Keratinocyte (primary cell): ENCODE measurements around the gene COMMD9. TPM values are rescaled to one million over a fixed set of nuclear protein-coding genes. Genes with fewer than 3 reads are reported as not detected.

Experiments
- DNase-seq: peaks from one replicate; pipeline ENCODE4 v3.0.0-alpha.2; 2011; ENCODE audit warnings: low read depth, missing footprints, low spot score
- FAIRE-seq: peaks from 2 replicates; lab custom pipeline; 2011; peaks lifted over from hg19 to GRCh38; lab: Jason Lieb, UNC
- H2AFZ ChIP-seq: 2 replicates; pipeline ENCODE4 v1.6.0; 2012; ENCODE audit warnings: low read length, control low read depth, inconsistent platforms; ENCODE audit not compliant: control insufficient read depth
- H3K27ac ChIP-seq: 2 replicates; pipeline ENCODE4 v1.5.1; 2011; ENCODE audit warnings: low read length; ENCODE audit not compliant: control insufficient read depth, insufficient read depth
- H3K27me3 ChIP-seq: 3 replicates; pipeline ENCODE4 v1.6.0; 2011; ENCODE audit warnings: low read length; ENCODE audit not compliant: control insufficient read depth, insufficient read depth; ENCODE audit errors: extremely low read depth
- H3K36me3 ChIP-seq, 2 experiments: 2 replicates in 1 of 2; 3 replicates in 1 of 2; pipeline ENCODE4 v1.5.1; 2011; ENCODE audit warnings: low read length in 2 of 2, mild to moderate bottlenecking in 1 of 2; ENCODE audit not compliant: control insufficient read depth in 2 of 2, insufficient read depth in 2 of 2; ENCODE audit errors: extremely low read depth in 1 of 2
- H3K4me1 ChIP-seq: 3 replicates; pipeline ENCODE4 v1.5.1; 2011; ENCODE audit warnings: low read length; ENCODE audit not compliant: control insufficient read depth, insufficient read depth; ENCODE audit errors: extremely low read depth
- H3K4me2 ChIP-seq: 3 replicates; pipeline ENCODE4 v1.6.0; 2011; ENCODE audit warnings: low read depth, low read length; ENCODE audit not compliant: control insufficient read depth, insufficient read depth; ENCODE audit errors: extremely low read depth
- H3K4me3 ChIP-seq, 3 experiments: fragments of 200-600 bp in 1 of 3; sonication (generic) in 1 of 3; 2 replicates in 2 of 3; 3 replicates in 1 of 3; pipeline ENCODE4 v1.5.1; 2011 to 2016; ENCODE audit warnings: low read length in 3 of 3, mild to moderate bottlenecking in 3 of 3, control low read depth in 2 of 3, inconsistent platforms in 1 of 3, low read depth in 1 of 3, mixed read lengths in 1 of 3, mixed run types in 1 of 3, moderate library complexity in 1 of 3; ENCODE audit not compliant: control insufficient read depth in 2 of 3, insufficient read depth in 2 of 3; ENCODE audit errors: extremely low read depth in 1 of 3
- H3K79me2 ChIP-seq: 2 replicates; pipeline ENCODE4 v1.6.0; 2012; ENCODE audit warnings: low read length; ENCODE audit not compliant: control insufficient read depth, insufficient read depth
- H3K9ac ChIP-seq: 3 replicates; pipeline ENCODE4 v1.6.0; 2011; ENCODE audit warnings: low read length; ENCODE audit not compliant: control insufficient read depth, insufficient read depth; ENCODE audit errors: extremely low read depth
- H3K9me1 ChIP-seq: 3 replicates; pipeline ENCODE4 v1.6.0; 2011; ENCODE audit warnings: low read length; ENCODE audit not compliant: control insufficient read depth, insufficient read depth; ENCODE audit errors: extremely low read depth
- H3K9me3 ChIP-seq: 2 replicates; pipeline ENCODE4 v1.5.1; 2012; ENCODE audit warnings: low read depth, low read length; ENCODE audit not compliant: control insufficient read depth
- H4K20me1 ChIP-seq: 3 replicates; pipeline ENCODE4 v1.6.0; 2011; ENCODE audit warnings: low read length; ENCODE audit not compliant: control insufficient read depth, insufficient read depth; ENCODE audit errors: extremely low read depth
- EZH2 ChIP-seq: IDR thresholded peaks from one replicate; pipeline ENCODE4 v1.6.1; 2012; ENCODE audit warnings: inconsistent platforms, mild to moderate bottlenecking, low read length, moderate library complexity
- dilution Hi-C: fragments of 300-500 bp; cut with MboI; formaldehyde crosslinking; loops from one replicate; pipeline ENCODE4 v1.7.0; 2020; ENCODE audit warnings: low sequenced_read_pairs; ENCODE audit not compliant: extremely low pct_ligation_motif_present
- polyA plus RNA-seq, 5 experiments: library from polyadenylated mRNA; depleted of rRNA in 3 of 5; stranded (reverse) in 3 of 5; stranded (forward) in 1 of 5; unstranded in 1 of 5; fragments of >200 nt; gene quantifications; 1 replicate in 1 of 5; 2 replicates in 3 of 5; 3 replicates in 1 of 5; pipeline versions ENCODE4 v1.2.1 to v1.2.3, GENCODE V29; 2011 to 2012; ENCODE audit warnings: missing spikeins in 2 of 5, low read depth in 1 of 5, low replicate concordance in 1 of 5
- TF ChIP-seq, protein P1 (sequence below), 3 experiments: IDR thresholded peaks in 1 of 3; conservative IDR thresholded peaks in 1 of 3; optimal IDR thresholded peaks in 1 of 3; 2 replicates in 2 of 3; 3 replicates in 1 of 3; pipeline versions ENCODE3 to v1.5.1; 2011; ENCODE audit warnings: low read length in 3 of 3, mild to moderate bottlenecking in 3 of 3, moderate library complexity in 2 of 3, control low read depth in 1 of 3, inconsistent platforms in 1 of 3; ENCODE audit not compliant: insufficient read depth in 2 of 3; ENCODE audit errors: extremely low read depth in 1 of 3

Gene COMMD9
- polyA plus RNA-seq, 1 donor (not counting 4 experiments of a cell fraction or from before 2014, with no cell fraction given) = 52.6 TPM

DNA sequence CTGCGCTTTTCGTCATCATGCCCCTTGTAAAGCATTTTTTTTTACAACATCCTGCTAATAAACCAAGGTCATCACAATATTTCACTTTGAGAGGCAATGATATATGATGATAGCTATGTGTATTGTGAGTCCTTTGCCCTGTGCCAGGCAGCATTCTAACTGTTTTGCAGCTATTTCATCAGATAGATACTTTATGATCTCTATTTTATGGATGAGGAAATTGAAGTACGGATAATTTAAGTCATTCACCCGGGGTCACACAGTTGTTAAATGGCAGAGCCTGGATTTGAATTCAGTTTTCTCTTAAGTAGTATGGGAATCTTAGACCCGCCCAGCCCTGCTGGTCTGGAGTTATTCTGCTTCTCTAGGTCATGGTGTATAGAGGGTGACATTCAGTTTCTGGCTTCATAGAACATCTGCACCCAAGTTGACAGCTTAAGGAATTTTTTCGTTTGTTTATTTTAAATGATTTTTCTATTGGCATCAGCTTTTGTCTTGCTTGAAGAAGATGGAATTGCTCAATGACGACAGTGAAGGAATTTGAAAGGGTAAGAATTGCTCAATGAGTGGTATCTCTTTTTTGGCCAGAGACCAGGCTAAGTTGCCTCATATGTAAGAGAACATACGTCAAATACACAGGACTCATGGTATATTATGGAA lies 7.8 kb upstream of the COMMD9 start:
- Histone ChIP-seq H3K9me1 (no peaks in the 10 kb centered on the region), H3K27me3 (no peaks in the 10 kb centered on the region), H3K36me3 (no peaks in the 10 kb centered on the region), H3K4me2 (no peak overlapping the region), H3K79me2 (no peaks in the 10 kb centered on the region), H2AFZ (no peak overlapping the region), H4K20me1 (no peaks in the 10 kb centered on the region), H3K4me3 (no peak overlapping the region), H3K27ac (no peak overlapping the region), H3K9me3 (no peaks in the 10 kb centered on the region), H3K9ac (no peak overlapping the region), H3K4me1 (no peaks in the 10 kb centered on the region)
- dilution Hi-C loops = loop anchor here (5.0 to 25.0 kb wide), 2 partner anchors 90 to 190 kb away; no protein-coding TSS in a partner anchor
- DNase-seq (no peak), FAIRE-seq (no peak)
- TF ChIP-seq, protein P1, sequence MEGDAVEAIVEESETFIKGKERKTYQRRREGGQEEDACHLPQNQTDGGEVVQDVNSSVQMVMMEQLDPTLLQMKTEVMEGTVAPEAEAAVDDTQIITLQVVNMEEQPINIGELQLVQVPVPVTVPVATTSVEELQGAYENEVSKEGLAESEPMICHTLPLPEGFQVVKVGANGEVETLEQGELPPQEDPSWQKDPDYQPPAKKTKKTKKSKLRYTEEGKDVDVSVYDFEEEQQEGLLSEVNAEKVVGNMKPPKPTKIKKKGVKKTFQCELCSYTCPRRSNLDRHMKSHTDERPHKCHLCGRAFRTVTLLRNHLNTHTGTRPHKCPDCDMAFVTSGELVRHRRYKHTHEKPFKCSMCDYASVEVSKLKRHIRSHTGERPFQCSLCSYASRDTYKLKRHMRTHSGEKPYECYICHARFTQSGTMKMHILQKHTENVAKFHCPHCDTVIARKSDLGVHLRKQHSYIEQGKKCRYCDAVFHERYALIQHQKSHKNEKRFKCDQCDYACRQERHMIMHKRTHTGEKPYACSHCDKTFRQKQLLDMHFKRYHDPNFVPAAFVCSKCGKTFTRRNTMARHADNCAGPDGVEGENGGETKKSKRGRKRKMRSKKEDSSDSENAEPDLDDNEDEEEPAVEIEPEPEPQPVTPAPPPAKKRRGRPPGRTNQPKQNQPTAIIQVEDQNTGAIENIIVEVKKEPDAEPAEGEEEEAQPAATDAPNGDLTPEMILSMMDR (optimal IDR thresholded peaks at IDR 0.05 in 1 of 3, IDR thresholded peaks at IDR 0.05 in 1 of 3, conservative IDR thresholded peaks at IDR 0.05 in 1 of 3; ENCODE audit: extremely low read depth in 1 of 3, insufficient read depth in 2 of 3, low read length in 3 of 3) = no peak
- TF ChIP-seq EZH2 = no peak

DNA sequence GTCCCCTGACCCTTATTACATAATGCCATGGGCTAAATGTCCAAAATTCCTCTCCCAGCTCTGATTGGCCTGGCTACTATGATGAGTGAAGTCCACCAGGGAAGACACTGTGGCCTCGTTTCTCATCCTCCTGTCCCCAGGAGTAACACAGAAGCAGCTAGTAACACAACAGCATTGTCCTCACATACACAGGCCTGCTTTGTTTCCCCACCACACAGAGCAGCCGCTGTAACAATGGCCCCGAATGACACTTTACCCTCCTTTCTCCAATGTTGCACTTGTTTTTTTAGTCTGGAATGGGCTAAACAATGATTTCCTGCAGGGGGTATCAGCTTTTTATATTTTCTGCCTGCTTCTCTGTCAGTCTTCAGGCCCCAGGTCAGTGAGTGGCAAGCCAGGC lies 6.7 kb upstream of the COMMD9 start, which contains the start of gene PRR5L:
Gene PRR5L (plus strand): TSS at position 363 of the 400 bp plus-strand sequence. CDS start 104,834 bp downstream, outside the sequence.
- Histone ChIP-seq H3K27ac (no peak within 1 kb of the TSS), H4K20me1 (no peaks in the 10 kb centered on the region), H3K4me3 (no peak within 1 kb of the TSS), H3K79me2 (no peaks in the 10 kb centered on the region), H3K4me1 (no peaks in the 10 kb centered on the region), H3K9me3 (no peaks in the 10 kb centered on the region), H3K9ac (no peak within 1 kb of the TSS), H3K9me1 (no peaks in the 10 kb centered on the region), H3K27me3 (no peaks in the 10 kb centered on the region), H2AFZ (no peak within 1 kb of the TSS), H3K4me2 (no peak within 1 kb of the TSS), H3K36me3 (no peaks in the 10 kb centered on the region)
- dilution Hi-C loops = loop anchor here (5.0 to 25.0 kb wide), 2 partner anchors 91 to 191 kb away; no protein-coding TSS in a partner anchor
- DNase-seq (no peak), FAIRE-seq (no peak)
- TF ChIP-seq, protein P1 (optimal IDR thresholded peaks at IDR 0.05 in 1 of 3, IDR thresholded peaks at IDR 0.05 in 1 of 3, conservative IDR thresholded peaks at IDR 0.05 in 1 of 3; ENCODE audit: extremely low read depth in 1 of 3, insufficient read depth in 2 of 3, low read length in 3 of 3) = no peak
- no peak for TF ChIP-seq EZH2
